Heart right ventricle (tissue), 16 donors: ENCODE results near the gene CXCL8. TPM values are rescaled to one million over a fixed set of nuclear protein-coding genes. Genes with fewer than 3 reads are reported as not detected.
"Not testable (repeated sequence)": the region's sequence is repeated elsewhere in the genome, so short reads cannot be mapped to it uniquely, and the experiment has no call there.

ENCODE experiments used
- ATAC-seq, 8 donors: fragments of 200-7000 bp; cut with Tn5 transposase; one replicate each; pipeline ENCODE4 v1.9.1; 2020; ENCODE audit warnings: mild to moderate bottlenecking in 8 of 8, moderate library complexity in 8 of 8, moderate number of reproducible peaks in 1 of 8
- DNase-seq, 2 donors: peaks; one replicate each; pipeline ENCODE4 v3.0.0-alpha.2; 2020
- H3K27ac ChIP-seq, 10 donors: fragments of 200-600 bp; sonication (generic) in 2 of 10; one replicate each; pipeline versions ENCODE4 v1.5.0 to v1.8.0; 2020 to 2022; ENCODE audit warnings: mild to moderate bottlenecking in 3 of 10
- H3K27me3 ChIP-seq, 7 donors: fragments of 200-600 bp; one replicate each; pipeline ENCODE4 v1.8.0; 2021 to 2022; ENCODE audit warnings: mild to moderate bottlenecking in 2 of 7
- H3K36me3 ChIP-seq, 9 donors: fragments of 200-600 bp; sonication (generic) in 1 of 9; one replicate each; pipeline versions ENCODE4 v1.5.0 to v1.8.0; 2020 to 2022; ENCODE audit warnings: mild to moderate bottlenecking in 2 of 9
- H3K4me1 ChIP-seq, 9 donors: fragments of 200-600 bp; sonication (generic) in 1 of 9; one replicate each; pipeline versions ENCODE4 v1.5.0 to v1.8.0; 2020 to 2022; ENCODE audit warnings: mild to moderate bottlenecking in 4 of 9
- H3K4me3 ChIP-seq, 10 donors: fragments of 200-600 bp; sonication (generic) in 2 of 10; one replicate each; pipeline versions ENCODE4 v1.5.0 to v1.8.0; 2020 to 2022; ENCODE audit warnings: mild to moderate bottlenecking in 7 of 10, moderate library complexity in 2 of 10
- H3K9me3 ChIP-seq, 11 donors: fragments of 200-600 bp in 10 of 11; sonication (generic) in 2 of 11; one replicate each; pipeline versions ENCODE4 v1.5.0 to v1.8.0; 2013 to 2022; ENCODE audit warnings: mild to moderate bottlenecking in 2 of 11, control low read depth in 1 of 11, moderate library complexity in 1 of 11
- WGBS, 2 donors: extraction: QIAGEN DNeasy Blood & Tissue Kit; methylation state at CpG; one replicate each; pipeline ENCODE4 v1.1.7; 2013; ENCODE audit warnings: inconsistent platforms in 1 of 2; 5-methylcytosine and 5-hydroxymethylcytosine counted together
- intact Hi-C, 10 donors: fragments of 100-400 bp; cut with DNase I; formaldehyde crosslinking; loops; one replicate each; pipeline versions ENCODE4 v1.11.1 to v1.14.2; 2022
- polyA plus RNA-seq, 2 donors: library from polyadenylated mRNA; stranded (reverse); fragments of 200-250 nt; gene quantifications; one replicate each; pipeline ENCODE4 v1.2.3, GENCODE V29; 2013
- total RNA-seq, 10 donors: library from RNA; stranded (reverse); fragmentation: NEBNext Ultra II Directional in 3 of 10; extraction: Animal tissue kit (Norgen Biotek cat#: 25700) in 3 of 10; gene quantifications; one replicate each; pipeline versions ENCODE4 v1.2.1 to v1.2.4, GENCODE V29; 2021 to 2023
- TF ChIP-seq, protein P1 (sequence below), 9 donors: fragments of 200-600 bp; sonication (generic) in 2 of 9; IDR thresholded peaks; one replicate each; pipeline versions ENCODE4 v1.5.0 to v1.8.0; 2021 to 2022; ENCODE audit warnings: antibody characterized with exemption in 9 of 9, mild to moderate bottlenecking in 5 of 9, moderate library complexity in 1 of 9
- donor health status: Arrhythmogenic right ventricular cardiomyopathy.
- donor health status: ischemic (EF 13 %, LVEDD 7.1; RV severe dilation, severe dysfunction).
- donor health status: healthy with polysubstance abuse.
- donor health status: DM: no; HTN: yes; CAD: no.
- donor health status: DM: no; HTN: no; CAD: no.
- donor health status: ischemic (EF 25% LVEDD 6.9; RV normal size, moderate dysfunction).
- donor health status: ischemic (EF 25% LVEDD 5.7; RV mildly dilated, moderate dysfunction).
- donor health status: healthy.
- donor health status: DM: yes; HTN: yes; CAD: no.
- donor health status: Ischemic cardiomyopathy.
- donor health status: ischemic (EF 35%, LVEDD 5.7; RV mildly dilated, moderate dysfunction).
- donor health status: nonischemic (EF 11% LVEDD 7.7; RV severe dilation, severe dysfunction).
- donor health status: DM: yes; HTN: yes; CAD: no.
- donor health status: PGD.
- donor health status: ischemic (EF 29% LVEDD 5.4; RV normal size, mild dysfunction).
- donor health status: nonischemic (EF 23%, LVEDD 6.1; RV moderate dilation, normal function).

Gene CXCL8
- total and polyA plus RNA-seq, 12 donors, result 0.23 to 19.3 (median 0.72) TPM; not detected in 1

GRCh38 chr4:73770917-73771316 is 30.5 kb downstream of the CXCL8 start:
- H3K36me3 ChIP-seq, result no peaks in the 10 kb centered on the region
- no peak overlapping the region for H3K4me3 ChIP-seq
- H3K4me1 ChIP-seq, result peaks cover 0 to 7% (median 4%) of the 10 kb centered on the region in 9 donors
- H3K27me3 ChIP-seq, result no peaks in the 10 kb centered on the region
- ATAC-seq (no peak), DNase-seq (no peak)
- TF ChIP-seq, protein P1, sequence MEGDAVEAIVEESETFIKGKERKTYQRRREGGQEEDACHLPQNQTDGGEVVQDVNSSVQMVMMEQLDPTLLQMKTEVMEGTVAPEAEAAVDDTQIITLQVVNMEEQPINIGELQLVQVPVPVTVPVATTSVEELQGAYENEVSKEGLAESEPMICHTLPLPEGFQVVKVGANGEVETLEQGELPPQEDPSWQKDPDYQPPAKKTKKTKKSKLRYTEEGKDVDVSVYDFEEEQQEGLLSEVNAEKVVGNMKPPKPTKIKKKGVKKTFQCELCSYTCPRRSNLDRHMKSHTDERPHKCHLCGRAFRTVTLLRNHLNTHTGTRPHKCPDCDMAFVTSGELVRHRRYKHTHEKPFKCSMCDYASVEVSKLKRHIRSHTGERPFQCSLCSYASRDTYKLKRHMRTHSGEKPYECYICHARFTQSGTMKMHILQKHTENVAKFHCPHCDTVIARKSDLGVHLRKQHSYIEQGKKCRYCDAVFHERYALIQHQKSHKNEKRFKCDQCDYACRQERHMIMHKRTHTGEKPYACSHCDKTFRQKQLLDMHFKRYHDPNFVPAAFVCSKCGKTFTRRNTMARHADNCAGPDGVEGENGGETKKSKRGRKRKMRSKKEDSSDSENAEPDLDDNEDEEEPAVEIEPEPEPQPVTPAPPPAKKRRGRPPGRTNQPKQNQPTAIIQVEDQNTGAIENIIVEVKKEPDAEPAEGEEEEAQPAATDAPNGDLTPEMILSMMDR (IDR thresholded peaks at IDR 0.05), result no peak
- no peak overlapping the region for H3K27ac ChIP-seq
- H3K9me3 ChIP-seq, result no peaks in the 10 kb centered on the region
- intact Hi-C loops, result no loop called here
- WGBS, 2 donors, result 77 to 84% methylated on average over 2 of the region's 2 CpGs

DNA sequence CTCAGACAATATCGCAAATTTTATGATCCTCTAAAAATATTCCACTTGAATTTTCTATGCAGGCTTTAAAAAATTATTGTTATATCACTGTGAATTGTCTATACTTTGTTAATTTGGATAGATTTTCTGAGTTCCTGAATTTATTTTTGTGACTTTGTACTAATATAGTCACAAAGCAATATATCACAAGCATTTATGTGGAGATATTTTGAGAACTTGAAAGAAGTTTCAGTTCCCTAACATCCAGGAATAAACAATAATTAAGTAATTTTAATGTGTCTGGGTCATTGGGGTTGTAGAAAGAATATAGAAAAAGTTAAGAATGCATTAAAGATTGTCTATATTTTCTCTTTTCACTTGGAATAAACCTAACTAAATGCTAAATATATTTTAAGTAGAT is 32.0 kb downstream of the CXCL8 start:
- H3K4me3 ChIP-seq, result no peak overlapping the region
- peaks cover 0 to 16% (median 5%) of the 10 kb centered on the region in 9 donors for H3K4me1 ChIP-seq
- no peaks in the 10 kb centered on the region for H3K27me3 ChIP-seq
- intact Hi-C loops, result no loop called here
- no peaks in the 10 kb centered on the region for H3K9me3 ChIP-seq
- DNase-seq, result no peak
- no peak overlapping the region for H3K27ac ChIP-seq
- ATAC-seq, result no peak
- no peaks in the 10 kb centered on the region for H3K36me3 ChIP-seq
- WGBS, 2 donors, result 94 to 95% methylated on average over 1 of the region's 1 CpG
- TF ChIP-seq, protein P1 (IDR thresholded peaks at IDR 0.05), result no peak

- WGBS, 2 donors, result 98 to 99% methylated on average over 4 of the region's 4 CpGs
- H3K27ac ChIP-seq, intact Hi-C loops, H3K4me3 ChIP-seq, H3K36me3 ChIP-seq, H3K27me3 ChIP-seq, H3K9me3 ChIP-seq, ATAC-seq, DNase-seq: not testable (repeated sequence)
- peaks cover 0 to 23% (median 5%) of the 10 kb centered on the region in 9 donors for H3K4me1 ChIP-seq
These were observed 34.0 kb downstream of the CXCL8 start for GRCh38 chr4:73774406-73774805.

- DNase-seq, result peak in 1 of 2 donors; percentile 55
These were observed 36.0 kb downstream of the CXCL8 start for GRCh38 chr4:73776321-73776729.

GRCh38 chr4:73777612-73778011 is 37.2 kb downstream of the CXCL8 start:
- TF ChIP-seq, protein P1 (IDR thresholded peaks at IDR 0.05), result no peak
- 53 to 57% methylated on average over 3 of the region's 3 CpGs for WGBS, 2 donors
- Histone ChIP-seq H3K36me3 (no peaks in the 10 kb centered on the region), H3K4me1 (peaks cover 0 to 23% (median 5%) of the 10 kb centered on the region in 9 donors), H3K9me3 (no peaks in the 10 kb centered on the region), H3K27ac (no peak overlapping the region), H3K27me3 (no peaks in the 10 kb centered on the region), H3K4me3 (no peak overlapping the region)
- intact Hi-C loops, result no loop called here
- ATAC-seq (peak in 3 of 8 donors; percentile 40 to 70 (median 46)), DNase-seq (no peak)

More at GRCh38 chr4:73776321-73776729, 36.0 kb downstream of the CXCL8 start:
- Histone ChIP-seq H3K27me3 (no peaks in the 10 kb centered on the region), H3K36me3 (no peaks in the 10 kb centered on the region), H3K9me3 (no peaks in the 10 kb centered on the region), H3K4me1 (peaks cover 0 to 23% (median 5%) of the 10 kb centered on the region in 9 donors), H3K27ac (peak overlapping the region in 1 of 10 donors; percentile 9), H3K4me3 (no peak overlapping the region)
- intact Hi-C loops, result no loop called here
- 42 to 46% methylated on average over 2 of the region's 2 CpGs for WGBS, 2 donors
- TF ChIP-seq, protein P1 (IDR thresholded peaks at IDR 0.05), result no peak
- peak in 6 of 8 donors; percentile 41 to 92 (median 79) for ATAC-seq
